Astrocyte (in vitro differentiated cells and primary cell): ENCODE measurements around the gene PPM1E. TPM values are rescaled to one million over a fixed set of nuclear protein-coding genes. Genes with fewer than 3 reads are reported as not detected.
"Not testable (repeated sequence)": the region's sequence is repeated elsewhere in the genome, so short reads cannot be mapped to it uniquely, and the experiment has no call there.

Source experiments
- DNase-seq: peaks from one replicate; pipeline ENCODE4 v3.0.0-alpha.2; 2010; ENCODE audit warnings: low read depth
- FAIRE-seq: peaks from 2 replicates; lab custom pipeline; 2011; peaks lifted over from hg19 to GRCh38; lab: Jason Lieb, UNC
- H2AFZ ChIP-seq: 2 replicates; pipeline ENCODE4 v1.6.0; 2012; ENCODE audit warnings: low read depth, low read length, inconsistent platforms
- H3K27ac ChIP-seq: 2 replicates; pipeline ENCODE4 v1.5.1; 2011; ENCODE audit warnings: low read depth, low read length, inconsistent platforms
- H3K27me3 ChIP-seq: 2 replicates; pipeline ENCODE4 v1.6.0; 2011; ENCODE audit warnings: low read length, inconsistent platforms; ENCODE audit not compliant: insufficient read depth
- H3K36me3 ChIP-seq: 2 replicates; pipeline ENCODE4 v1.5.1; 2011; ENCODE audit warnings: low read length, inconsistent platforms; ENCODE audit not compliant: insufficient read depth
- H3K4me1 ChIP-seq: 2 replicates; pipeline ENCODE4 v1.5.1; 2011; ENCODE audit warnings: low read length, inconsistent platforms; ENCODE audit not compliant: insufficient read depth
- H3K4me2 ChIP-seq: 2 replicates; pipeline ENCODE4 v1.6.0; 2012; ENCODE audit warnings: low read length, inconsistent platforms
- H3K4me3 ChIP-seq: 2 replicates; pipeline ENCODE4 v1.5.1; 2011; ENCODE audit warnings: low read depth, mild to moderate bottlenecking, low read length, inconsistent platforms; ENCODE audit not compliant: insufficient read depth
- H3K79me2 ChIP-seq: 2 replicates; pipeline ENCODE4 v1.6.0; 2012; ENCODE audit warnings: mild to moderate bottlenecking, low read length, inconsistent platforms; ENCODE audit not compliant: insufficient read depth
- H3K9ac ChIP-seq: 2 replicates; pipeline ENCODE4 v1.6.0; 2012; ENCODE audit warnings: mild to moderate bottlenecking, low read length, inconsistent platforms
- H3K9me3 ChIP-seq: 2 replicates; pipeline ENCODE4 v1.5.1; 2012; ENCODE audit warnings: low read depth, mild to moderate bottlenecking, low read length, inconsistent platforms; ENCODE audit not compliant: insufficient read depth
- H4K20me1 ChIP-seq: 2 replicates; pipeline ENCODE4 v1.6.0; 2012; ENCODE audit warnings: low read length, inconsistent platforms; ENCODE audit not compliant: insufficient read depth
- H3K27ac Mint-ChIP-seq: one replicate; pipeline ENCODE4 v1.8.0; 2021; ENCODE audit warnings: mild to moderate bottlenecking, mixed read lengths; ENCODE audit not compliant: unreplicated experiment
- H3K27me3 Mint-ChIP-seq: one replicate; pipeline ENCODE4 v1.8.0; 2021; ENCODE audit warnings: low read depth, mixed read lengths; ENCODE audit not compliant: unreplicated experiment
- H3K36me3 Mint-ChIP-seq: one replicate; pipeline ENCODE4 v1.8.0; 2021; ENCODE audit warnings: low read depth, mixed read lengths; ENCODE audit not compliant: unreplicated experiment
- H3K4me1 Mint-ChIP-seq: one replicate; pipeline ENCODE4 v1.8.0; 2021; ENCODE audit warnings: low read depth, mixed read lengths; ENCODE audit not compliant: unreplicated experiment
- H3K4me3 Mint-ChIP-seq: one replicate; pipeline ENCODE4 v1.8.0; 2021; ENCODE audit warnings: mild to moderate bottlenecking, moderate library complexity, mixed read lengths; ENCODE audit not compliant: unreplicated experiment
- H3K9me3 Mint-ChIP-seq: one replicate; pipeline ENCODE4 v1.8.0; 2021; ENCODE audit warnings: mild to moderate bottlenecking, mixed read lengths; ENCODE audit not compliant: unreplicated experiment
- CTCF ChIP-seq: IDR thresholded peaks from 2 replicates; pipeline ENCODE4 v1.5.1; 2011; ENCODE audit warnings: low read depth, mild to moderate bottlenecking, inconsistent platforms, low read length, moderate library complexity; ENCODE audit not compliant: insufficient read depth
- EZH2 ChIP-seq: IDR thresholded peaks from 2 replicates; pipeline ENCODE4 v1.6.1; 2012; ENCODE audit warnings: mild to moderate bottlenecking, low read length, inconsistent platforms; ENCODE audit not compliant: insufficient read depth
- total RNA-seq: library from RNA; stranded (reverse); gene quantifications from 2 replicates; pipeline ENCODE4 v1.2.1, GENCODE V29; 2021

Gene PPM1E
- total RNA-seq, 1 donor from 2014 or later, result 0.79 TPM

GRCh38 chr17:58956997-58957724 is 201.5 kb downstream of the PPM1E start:
- Mint-ChIP-seq H3K27ac (peak overlapping the region; percentile 70), H3K9me3 (peaks cover 4% of the 10 kb centered on the region), H3K4me1 (peaks cover 14% of the 10 kb centered on the region), H3K27me3 (no peaks in the 10 kb centered on the region), H3K36me3 (peaks cover 3% of the 10 kb centered on the region), H3K4me3 (no peak overlapping the region)
- Histone ChIP-seq H3K9ac (peak overlapping the region; percentile 46), H3K27me3 (no peaks in the 10 kb centered on the region), H3K4me1 (peaks cover 10% of the 10 kb centered on the region), H3K27ac (peak overlapping the region; percentile 57), H3K4me2 (peak overlapping the region; percentile 63), H3K9me3 (no peaks in the 10 kb centered on the region), H3K79me2 (no peaks in the 10 kb centered on the region), H2AFZ (no peak overlapping the region), H4K20me1 (no peaks in the 10 kb centered on the region), H3K36me3 (no peaks in the 10 kb centered on the region), H3K4me3 (no peak overlapping the region)
- no peak for FAIRE-seq
- DNase-seq, result peak; percentile 71
- no peak for TF ChIP-seq EZH2
- no peak for TF ChIP-seq CTCF

GRCh38 chr17:58957725-58958073 is 202.0 kb downstream of the PPM1E start:
- FAIRE-seq, H2AFZ ChIP-seq, DNase-seq, H3K27ac Mint-ChIP-seq, H3K4me1 ChIP-seq, H3K9ac ChIP-seq, H3K27me3 Mint-ChIP-seq, H3K36me3 Mint-ChIP-seq, H3K4me3 Mint-ChIP-seq, H3K79me2 ChIP-seq, H4K20me1 ChIP-seq, H3K9me3 Mint-ChIP-seq, H3K36me3 ChIP-seq, H3K9me3 ChIP-seq, H3K4me3 ChIP-seq, H3K27me3 ChIP-seq: not testable (repeated sequence)
- peaks cover 14% of the 10 kb centered on the region for H3K4me1 Mint-ChIP-seq
- Histone ChIP-seq H3K4me2 (peak overlapping the region; percentile 63), H3K27ac (peak overlapping the region; percentile 57)

GRCh38 chr17:58960068-58960467 is 204.4 kb downstream of the PPM1E start:
- Histone ChIP-seq H4K20me1 (no peaks in the 10 kb centered on the region), H3K4me2 (no peak overlapping the region), H3K4me1 (peaks cover 10% of the 10 kb centered on the region), H3K79me2 (no peaks in the 10 kb centered on the region), H3K36me3 (no peaks in the 10 kb centered on the region), H3K9me3 (no peaks in the 10 kb centered on the region), H3K4me3 (no peak overlapping the region), H3K27ac (no peak overlapping the region), H2AFZ (no peak overlapping the region), H3K27me3 (no peaks in the 10 kb centered on the region), H3K9ac (no peak overlapping the region)
- H3K4me1 Mint-ChIP-seq, result peaks cover 8% of the 10 kb centered on the region
- DNase-seq (peak; percentile 78), FAIRE-seq (no peak)
- H3K4me3 Mint-ChIP-seq, result no peak overlapping the region
- H3K27ac Mint-ChIP-seq, result no peak overlapping the region
- no peaks in the 10 kb centered on the region for H3K9me3 Mint-ChIP-seq
- no peaks in the 10 kb centered on the region for H3K27me3 Mint-ChIP-seq
- no peaks in the 10 kb centered on the region for H3K36me3 Mint-ChIP-seq
- TF ChIP-seq CTCF (no peak), EZH2 (no peak)
